Fibroblast of skin of right quadriceps (primary cell): ENCODE results near the gene VSIR.

Experiments
- DNase-seq: peaks from one replicate; pipeline ENCODE4 v3.0.0-alpha.2; 2013

VSIR gene

DNA sequence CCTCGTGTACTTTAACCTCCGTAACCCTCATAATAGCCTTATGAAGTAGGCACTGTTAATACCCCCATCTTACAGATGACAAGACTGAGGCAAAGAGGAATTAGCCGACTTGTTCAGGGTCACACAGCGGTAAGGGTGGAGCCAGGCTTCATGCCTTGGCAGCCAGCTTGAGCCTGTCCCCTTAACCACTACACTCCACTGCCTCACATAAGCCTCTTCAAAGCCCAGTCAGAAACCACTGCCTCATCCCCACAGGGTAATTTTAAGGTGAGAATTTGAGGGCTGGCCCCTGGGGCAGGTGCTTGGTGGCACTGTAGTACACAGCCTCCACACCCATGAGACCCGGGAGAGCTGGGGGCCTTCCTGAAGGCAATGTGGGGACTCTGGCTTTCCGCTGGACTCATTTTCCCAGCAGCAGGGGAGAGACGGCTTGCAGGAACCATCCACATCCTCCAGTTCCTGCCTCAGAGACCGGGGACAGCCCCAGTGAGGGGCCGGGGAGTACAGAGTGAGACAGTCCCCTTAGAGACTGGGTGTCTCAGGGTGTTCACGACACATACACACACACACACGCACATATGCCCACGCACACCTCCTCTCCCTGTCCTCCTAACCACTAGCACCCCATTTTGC, 46.1 kb downstream of the VSIR start:
- no peak for DNase-seq

DNA sequence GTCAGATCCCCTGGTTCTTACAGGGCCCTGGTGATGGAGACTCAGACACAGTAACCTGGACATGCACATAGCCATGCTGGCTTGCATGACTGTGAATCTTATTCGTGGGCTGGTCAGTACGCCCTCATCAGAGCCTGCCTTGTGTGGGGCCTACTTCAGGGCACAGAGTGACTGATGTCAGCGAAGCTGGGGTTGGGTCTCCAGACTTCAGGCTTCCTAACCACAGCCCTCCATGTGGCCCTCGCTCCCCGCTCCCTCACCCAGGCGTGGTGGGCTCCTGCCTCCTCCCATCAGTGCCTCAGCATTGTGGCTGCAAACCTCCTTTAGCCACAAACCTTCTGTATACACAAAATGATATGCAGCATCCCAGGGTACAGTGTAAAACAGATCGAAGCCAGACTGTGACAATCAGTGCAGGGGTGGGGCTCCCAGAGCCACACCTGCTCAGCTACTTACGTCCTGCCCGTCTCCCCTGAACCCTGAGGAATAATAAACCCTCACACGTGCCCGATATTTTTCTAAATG, 46.7 kb downstream of the VSIR start:
- no peak for DNase-seq

DNA sequence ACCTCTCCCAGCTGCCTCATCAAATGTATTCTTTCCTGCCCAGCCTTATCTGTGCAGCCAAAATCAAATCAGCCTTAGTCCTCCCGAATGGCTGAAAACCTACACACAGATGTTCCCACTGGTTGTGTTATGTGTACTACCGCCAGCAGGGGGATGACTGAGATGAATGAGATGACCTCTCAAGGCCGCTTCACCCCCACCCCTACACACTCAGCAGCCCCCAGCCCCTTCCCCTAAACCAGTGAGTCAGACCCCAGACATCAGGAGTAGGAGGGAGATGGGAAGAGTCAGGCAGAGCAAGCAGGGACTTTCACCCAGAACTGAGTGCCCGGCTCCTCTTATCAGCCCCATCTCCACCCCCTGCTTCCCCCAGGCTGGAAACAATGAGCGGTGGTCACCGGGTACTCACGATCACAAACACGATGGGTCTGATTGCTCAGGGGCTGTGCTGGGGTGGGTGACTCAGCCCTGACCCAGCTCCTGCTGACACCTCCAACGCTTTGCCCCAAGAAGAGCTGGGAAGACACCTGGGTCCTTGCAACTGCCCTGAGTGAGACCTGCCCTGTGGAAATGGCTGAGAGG, 47.2 kb downstream of the VSIR start:
- DNase-seq, result no peak

DNA sequence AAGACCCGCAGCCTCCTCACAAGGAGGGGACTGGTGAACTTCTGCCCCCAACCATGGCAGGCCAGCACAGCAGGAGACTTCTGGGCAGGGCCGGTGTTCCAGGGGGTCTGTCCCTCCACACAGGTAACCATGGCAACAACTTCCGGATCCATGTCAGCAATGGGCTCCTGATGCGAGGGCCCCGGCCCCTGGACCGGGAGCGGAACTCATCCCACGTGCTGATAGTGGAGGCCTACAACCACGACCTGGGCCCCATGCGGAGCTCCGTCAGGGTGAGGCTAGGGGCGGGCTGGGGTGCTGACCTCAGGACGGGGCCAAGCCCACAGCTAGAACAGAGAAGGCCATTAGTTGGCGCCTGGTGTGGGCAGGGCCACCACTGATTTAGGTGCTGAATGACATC, 48.1 kb downstream of the VSIR start:
- no peak for DNase-seq

DNA sequence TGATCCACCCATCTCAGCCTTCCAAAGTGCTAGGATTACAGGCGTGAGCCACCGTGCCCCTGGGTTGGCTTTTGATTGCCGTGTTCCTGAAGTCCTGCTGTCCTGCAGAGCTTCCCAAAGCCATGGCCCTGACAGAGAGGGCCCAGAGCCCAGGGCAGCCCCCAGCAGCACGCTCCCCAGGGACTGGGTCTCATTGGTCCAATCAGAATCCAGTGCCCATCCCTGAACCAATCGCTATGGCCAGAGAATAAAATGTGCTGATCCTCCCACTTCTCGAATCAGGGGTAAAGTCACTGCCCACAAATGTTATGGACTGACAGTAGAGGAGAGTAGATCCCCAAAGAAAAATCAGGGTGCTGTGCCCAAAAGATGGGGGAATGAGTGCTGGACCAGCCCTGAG, 48.8 kb downstream of the VSIR start:
- no peak for DNase-seq

DNA sequence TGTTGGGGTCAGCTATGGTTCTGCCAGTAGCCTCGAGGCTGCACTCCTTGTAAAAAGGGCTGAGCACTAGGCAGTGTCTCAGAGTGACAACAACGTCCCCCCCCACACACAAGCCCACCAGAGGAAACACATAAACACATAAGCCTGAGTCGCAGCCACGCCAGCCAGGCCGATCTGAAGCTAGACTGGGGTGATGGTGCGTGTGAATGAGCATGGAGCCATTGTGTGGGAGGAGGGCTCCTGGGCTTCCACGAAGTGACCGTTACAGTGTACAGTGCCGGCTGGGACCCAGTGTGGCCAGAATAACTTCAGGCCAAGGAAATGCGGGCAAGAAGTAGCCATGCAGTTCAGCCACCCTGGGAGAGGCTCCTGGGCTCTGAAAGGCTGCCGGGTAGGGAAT, 50.0 kb downstream of the VSIR start:
- DNase-seq, result no peak

DNA sequence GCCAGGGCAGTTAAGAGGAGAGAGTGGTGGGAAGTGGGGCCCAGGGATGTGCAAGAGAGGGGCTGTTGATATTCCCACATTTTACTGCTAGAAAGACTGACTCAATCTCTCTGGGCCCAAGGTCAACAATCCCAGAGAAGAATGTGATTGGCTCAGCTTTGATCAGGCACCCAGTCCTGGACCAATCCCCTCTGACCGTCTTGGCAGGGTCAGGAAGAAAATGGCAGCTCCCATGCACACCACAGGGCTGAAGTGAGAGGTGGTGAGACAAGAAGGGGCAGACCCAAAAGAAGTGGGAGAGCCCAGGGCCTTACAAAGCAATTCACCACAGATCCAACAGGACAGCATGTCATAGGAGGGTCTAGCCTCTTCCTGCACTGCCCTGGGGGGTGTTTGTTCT, 50.5 kb downstream of the VSIR start:
- no peak for DNase-seq

DNA sequence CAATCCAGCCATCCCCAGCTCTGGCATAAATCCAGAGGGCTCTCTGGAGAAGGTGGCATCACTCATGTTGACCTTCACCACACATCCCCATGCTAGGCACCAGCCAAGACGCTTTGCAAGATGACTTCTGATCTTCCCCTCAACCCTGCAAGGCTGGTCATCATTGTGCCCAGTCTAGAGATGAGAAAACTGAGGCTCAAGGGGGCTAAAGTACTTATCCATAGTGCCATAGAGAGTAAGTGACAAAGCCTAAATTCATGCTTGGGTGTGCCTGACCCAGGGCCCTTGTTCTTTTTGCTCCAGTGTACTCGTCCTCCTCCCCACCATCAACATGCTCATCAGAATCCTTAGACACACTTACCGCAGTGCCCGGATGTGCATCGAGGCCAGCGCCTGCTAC, 52.0 kb downstream of the VSIR start:
- DNase-seq, result no peak

DNA sequence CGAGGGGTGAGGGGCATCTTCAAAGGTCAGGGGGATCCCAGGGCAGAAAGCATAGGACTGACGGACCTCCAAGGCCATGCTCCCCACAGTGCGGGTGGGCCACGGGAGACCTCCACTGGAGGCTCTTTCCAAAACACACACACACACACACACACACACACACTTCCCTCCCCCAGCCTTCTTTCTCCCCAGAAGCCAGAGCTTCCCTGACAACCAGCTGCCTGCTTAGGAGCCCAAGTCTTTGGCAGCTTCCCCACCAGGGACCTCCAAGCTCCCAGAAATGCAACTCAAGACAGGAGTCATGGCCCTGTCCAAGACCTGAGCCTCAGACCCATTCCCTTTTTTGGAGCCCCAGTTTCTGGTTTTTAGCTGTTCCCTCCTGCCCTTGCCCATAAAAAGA, 53.0 kb downstream of the VSIR start:
- DNase-seq, result no peak

DNA sequence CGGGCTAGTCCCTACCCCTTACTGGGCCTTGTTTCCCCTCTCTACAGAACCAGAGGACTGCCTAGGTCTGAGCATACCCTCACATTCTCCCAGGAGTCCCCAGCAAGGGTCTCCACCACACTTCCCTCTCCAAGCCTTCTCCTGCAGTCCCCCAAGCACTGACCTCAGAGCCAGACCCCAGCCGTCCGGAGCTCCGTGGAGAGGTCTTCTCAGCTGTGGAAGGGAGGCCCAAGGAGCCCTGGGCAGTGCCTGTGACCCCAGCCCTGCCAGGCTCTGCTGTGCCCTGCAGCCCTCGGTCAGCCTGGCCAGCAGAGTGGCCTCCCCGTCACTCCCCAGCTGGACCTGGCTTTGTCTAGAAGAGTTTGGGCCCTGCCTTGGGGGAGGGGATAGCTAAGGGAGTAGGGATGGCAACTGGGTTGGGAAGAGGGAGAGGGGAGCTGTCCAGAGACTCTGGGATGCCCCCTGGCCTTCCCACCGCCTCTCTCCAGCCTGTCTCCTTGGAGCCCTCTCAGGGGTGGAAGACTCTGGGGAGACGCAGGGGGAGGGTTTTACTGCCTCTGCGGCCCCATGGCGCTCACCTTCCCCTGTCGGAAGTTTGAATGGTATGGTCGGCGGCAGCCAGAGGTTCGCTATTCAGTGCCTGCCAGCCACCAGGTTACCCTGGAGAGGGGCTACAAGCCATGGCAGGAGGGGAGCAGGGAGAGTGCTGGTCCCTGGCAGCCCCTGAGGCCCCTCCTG, 53.7 kb downstream of the VSIR start, which contains the start of gene C10orf105:
TSS of gene C10orf105 (minus strand) at position 315 of the 738 bp plus-strand sequence. CDS start 3,441 bp downstream, outside the sequence.
- no peak for DNase-seq

DNA sequence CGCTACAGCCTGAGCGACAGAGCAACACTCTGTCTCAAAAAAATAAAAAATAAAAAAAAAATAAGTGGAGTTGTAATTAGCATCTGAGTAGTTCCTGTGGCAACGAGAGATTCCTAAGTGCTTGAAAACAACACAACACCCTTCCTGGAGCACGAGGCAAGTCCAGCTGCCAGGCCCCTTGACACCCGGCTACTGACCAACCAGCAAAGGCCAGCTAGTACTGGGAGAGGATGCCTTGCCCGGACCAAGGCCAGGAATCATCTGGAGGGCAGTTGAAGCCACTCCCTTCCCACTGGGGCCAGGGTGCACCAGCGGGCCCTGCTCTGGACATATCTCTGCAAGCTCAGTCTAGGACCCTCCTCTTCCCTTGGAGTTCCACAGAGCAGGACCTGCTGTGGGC, 54.3 kb downstream of the VSIR start:
- DNase-seq, result no peak

DNA sequence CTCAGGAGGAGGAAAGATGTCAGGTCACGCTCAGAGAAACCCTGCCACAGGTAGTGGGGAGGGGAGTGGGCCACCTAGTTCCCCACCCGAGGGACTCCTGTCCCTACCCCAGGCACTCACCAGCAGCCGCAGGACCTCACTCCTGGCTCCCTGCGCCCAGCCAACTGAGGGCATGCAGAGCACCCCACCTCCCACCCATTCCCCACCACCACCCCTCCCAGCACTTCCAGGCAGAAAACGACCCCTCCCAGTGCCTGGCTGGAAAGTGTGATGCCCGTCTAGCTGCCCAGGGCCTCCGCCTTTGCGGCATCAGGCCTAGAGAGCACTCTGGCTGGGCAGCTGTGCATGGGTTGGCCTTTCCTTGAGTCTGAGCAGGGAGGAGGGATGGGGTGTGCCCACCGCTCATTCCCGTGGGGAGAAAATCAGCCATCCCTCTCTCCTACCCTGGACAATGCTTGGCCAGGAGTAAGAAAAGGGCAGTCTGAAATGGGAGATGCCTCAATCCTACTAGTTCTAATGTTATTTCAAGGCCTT, 55.1 kb downstream of the VSIR start:
- DNase-seq, result no peak

DNA sequence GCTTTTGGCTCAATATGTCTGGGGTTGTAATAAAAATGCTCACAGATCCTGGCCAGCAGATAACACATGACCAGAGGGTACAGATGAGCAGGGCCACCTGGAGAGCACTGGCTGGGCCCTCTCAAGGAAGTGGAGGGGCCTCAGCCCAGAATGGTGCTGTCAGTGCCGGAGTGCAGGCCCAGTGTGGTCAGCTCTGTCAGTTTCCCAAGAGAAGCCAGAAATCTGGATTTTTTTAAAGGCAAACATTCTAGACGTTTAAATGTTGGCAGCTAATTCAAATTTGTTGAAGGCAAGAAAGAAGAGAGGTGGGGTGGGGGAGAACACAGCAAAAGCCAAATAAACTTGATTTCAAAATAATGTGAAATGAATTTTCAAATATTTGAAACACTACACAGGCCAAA, 55.8 kb downstream of the VSIR start:
- no peak for DNase-seq

DNA sequence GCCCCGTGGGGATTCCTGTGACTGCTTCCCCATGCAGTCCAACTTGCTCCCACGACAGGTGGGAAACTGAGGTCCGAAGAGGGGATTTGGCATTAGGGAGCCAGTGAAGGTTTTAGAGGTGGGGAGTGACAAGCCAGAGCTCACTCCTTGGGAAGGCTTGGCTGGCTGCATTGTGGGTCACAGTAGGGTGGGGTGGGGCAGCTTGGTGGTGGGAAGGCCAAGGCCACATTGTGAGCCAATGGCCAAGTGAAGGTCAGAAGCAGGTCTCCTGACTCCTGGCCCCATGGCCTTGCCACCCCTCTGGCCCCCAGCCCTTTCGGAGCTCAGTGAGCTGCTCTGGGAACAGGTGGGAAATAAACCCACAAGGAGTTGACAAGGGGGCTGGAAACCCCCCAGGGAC, 56.3 kb downstream of the VSIR start:
- DNase-seq, result no peak

DNA sequence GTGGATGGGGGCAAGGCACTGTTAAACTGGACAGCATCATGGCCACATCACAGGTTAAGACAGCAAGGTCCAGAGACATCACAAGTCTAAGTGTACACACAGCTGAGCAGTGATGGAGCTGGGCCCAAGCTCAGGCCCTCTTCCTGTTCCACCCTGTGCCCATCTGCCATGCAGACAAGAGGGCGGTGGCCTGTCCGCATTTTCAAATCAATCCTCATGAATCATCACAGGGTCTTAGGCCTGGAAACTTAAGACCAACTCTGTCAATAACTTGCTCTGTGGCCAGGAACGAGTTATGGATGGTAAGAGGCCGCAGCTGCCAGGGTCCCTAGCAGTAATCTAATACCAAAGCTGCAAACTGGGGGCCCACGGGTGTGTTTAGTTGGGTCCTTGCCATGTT, 56.9 kb downstream of the VSIR start:
- DNase-seq, result no peak

DNA sequence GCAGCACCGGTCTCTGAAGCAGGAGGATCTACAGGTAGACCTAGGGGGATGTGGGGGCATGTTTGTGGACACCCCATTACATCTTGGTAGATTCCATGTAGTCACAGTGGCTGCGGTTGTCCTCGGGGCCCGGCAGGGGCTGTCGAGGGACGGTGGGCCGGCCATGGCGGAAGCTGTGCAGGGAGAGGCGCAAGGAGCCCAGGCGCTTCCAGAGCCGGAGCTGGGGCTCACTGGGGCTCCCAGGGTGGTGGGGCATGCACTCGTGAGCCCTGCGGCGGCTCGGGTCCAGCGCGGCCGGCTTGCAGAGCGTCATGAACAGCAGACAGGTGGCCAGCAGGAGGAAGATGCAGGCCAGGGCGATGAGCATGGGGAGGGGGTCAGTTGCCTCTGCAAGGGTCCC, 57.5 kb downstream of the VSIR start:
- DNase-seq, result no peak

DNA sequence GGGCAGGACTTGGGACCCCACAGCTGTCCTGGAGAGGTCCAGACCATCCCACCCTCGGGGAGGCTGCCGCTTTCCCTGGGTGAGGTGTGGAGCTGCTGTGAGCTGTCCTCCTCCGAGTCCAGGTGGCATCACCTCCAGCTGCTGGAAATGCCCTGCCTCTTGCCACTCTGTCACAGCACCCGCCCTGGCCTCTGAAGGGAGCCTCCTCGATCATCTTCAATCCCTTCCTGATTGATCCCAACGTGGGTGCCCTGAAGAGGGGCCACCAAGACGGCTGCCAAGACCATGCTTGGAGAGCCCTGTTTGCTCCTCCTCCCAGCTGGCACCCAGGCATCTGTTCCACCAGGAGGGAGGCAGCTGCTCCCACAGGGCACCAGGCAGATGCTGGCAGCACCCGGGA, 58.3 kb downstream of the VSIR start:
- DNase-seq, result no peak

DNA sequence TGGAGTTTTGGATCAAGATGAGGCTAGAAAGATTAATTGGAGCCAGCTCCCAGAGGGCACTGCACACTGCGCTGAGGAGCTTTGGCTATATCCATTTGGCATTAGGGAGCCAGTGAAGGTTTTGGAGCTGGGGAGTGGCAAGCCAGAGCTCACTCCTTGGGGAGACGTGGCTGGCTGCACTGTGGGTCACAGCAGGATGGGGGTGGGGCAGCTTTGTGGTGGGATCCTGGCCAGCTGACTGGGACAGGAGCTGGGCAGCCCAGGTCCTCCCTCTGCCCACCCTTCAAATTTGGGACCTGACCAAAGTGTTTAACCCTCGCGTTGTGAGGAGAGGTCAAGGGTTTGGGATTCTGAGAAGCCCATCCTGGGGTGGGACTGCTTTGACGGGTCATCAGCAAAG, 58.7 kb downstream of the VSIR start:
- no peak for DNase-seq

DNA sequence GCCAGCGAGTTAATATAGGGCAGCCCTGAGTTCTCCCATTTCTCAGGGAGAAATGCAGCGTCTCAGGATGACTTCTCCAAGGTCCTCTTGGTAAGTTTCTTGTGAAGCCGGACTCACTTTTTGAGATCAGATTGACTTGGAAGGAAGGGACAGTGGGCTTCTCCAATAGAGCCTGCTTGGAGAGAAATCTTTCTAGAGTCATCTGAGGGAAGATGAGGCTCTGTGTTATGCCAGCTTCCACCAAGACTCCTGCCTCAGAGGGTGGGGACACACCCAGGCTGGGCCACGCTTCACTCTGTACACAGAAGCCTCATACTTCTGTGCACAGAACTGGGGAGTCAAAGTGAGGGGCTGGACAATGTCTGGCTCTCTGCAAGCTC, 59.3 kb downstream of the VSIR start:
- DNase-seq, result no peak

DNA sequence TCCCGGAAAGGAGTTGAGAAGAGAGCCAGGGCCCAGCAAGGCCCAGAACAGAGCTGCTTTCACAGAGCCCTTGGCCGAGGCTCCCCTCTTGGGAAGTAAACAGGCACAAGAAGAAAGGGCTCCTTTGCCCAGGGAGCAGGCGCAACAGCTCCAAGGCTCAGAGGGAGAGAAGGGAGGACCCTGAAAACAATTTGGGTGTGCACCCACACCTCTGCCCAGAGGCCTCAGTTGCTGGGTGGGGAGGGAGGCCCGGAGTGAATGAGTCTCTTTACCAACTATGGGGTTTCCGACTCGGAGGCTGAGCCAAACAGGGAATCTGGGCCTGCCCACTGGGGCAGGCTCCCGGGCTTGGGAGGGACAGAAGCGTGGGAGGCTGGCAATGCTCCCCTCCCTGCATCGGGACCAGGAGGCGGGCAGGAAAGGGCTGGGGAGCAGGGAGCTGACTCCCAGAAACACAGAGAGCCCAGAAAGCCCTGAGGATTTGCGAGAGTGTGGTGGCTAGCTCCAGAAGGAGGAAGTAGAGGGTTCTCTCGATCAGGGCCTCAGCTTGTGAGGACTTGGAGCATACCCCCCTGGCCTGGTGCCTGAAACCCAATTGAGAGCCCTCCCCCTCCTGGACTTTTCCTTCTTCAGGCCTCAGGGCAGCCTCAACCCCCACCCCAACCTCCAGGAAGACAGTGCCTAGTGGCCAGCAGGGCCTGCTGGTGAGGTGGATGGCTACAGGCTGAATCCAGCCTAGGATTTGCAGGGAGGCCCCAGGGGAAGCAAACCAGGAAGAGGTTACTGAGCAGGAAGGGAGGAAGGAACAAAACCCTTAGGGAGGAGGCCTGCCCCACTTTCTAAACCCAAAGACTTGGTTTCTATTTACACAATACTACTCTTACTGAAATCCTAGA, 59.9 kb downstream of the VSIR start:
- DNase-seq, result peak; percentile 64

DNA sequence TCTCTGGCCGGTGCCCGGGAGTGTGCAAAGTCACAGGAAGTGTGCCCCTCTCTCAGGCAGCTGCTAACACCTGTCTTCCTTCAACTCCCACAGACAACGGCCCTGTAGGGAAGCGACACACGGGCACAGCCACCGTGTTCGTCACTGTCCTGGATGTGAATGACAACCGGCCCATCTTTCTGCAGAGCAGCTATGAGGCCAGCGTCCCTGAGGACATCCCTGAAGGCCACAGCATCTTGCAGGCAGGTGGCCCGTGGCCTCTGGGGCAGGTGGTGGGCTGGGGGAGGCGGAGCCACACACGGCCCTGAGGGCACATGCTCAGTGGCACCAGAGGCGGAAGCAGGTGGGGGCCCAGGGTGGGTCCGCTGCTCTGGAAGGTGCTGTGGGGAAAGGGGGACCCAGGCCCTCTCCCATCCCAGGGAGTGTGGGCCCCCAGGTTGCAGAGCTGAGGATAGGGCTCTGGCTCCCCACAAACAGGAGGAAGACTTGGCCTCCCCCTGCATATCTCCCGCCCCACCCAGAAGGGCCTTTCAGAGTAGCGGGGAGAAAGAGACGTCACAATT, 60.7 kb downstream of the VSIR start:
- DNase-seq, result no peak

DNA sequence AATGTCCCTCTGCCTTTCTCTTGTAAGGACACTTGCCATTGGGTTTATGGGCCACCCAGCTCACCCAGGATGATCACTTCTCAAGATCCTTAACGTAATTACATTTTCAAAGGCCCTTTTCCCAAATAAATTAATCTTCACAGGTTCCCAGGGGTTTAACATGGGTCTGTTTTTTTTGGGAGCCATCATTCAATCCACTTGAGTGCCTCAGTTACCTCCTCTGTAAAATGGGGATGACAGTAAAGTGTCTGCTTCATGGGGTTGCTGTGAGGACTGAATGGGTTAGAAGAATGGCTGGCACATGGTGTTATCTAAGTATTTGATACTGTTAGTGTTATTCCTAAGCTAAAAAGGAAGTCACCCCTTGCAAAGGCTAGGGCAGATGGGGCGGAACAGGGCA, 61.1 kb downstream of the VSIR start:
- DNase-seq, result no peak
